H4 (cell line): ENCODE measurements around the gene PLLP. TPM values are rescaled to one million over a fixed set of nuclear protein-coding genes. Genes with fewer than 3 reads are reported as not detected.
A peak's percentile ranks its signal among the peaks of the same experiment; 100 is the strongest.

Experiments used
- DNase-seq: peaks from one replicate; pipeline ENCODE4 v3.0.0-alpha.2; 2015; ENCODE audit warnings: low spot score
- total RNA-seq: library from RNA; depleted of rRNA; stranded (reverse); fragments of >200 nt; shearing (Covaris generic); gene quantifications from 2 replicates; pipeline ENCODE4 v1.2.3, GENCODE V29; 2014; rRNA removed

PLLP gene, protein sequence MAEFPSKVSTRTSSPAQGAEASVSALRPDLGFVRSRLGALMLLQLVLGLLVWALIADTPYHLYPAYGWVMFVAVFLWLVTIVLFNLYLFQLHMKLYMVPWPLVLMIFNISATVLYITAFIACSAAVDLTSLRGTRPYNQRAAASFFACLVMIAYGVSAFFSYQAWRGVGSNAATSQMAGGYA
- 0.17 TPM in 1 of 2 replicates, not detected in the other for total RNA-seq

DNA sequence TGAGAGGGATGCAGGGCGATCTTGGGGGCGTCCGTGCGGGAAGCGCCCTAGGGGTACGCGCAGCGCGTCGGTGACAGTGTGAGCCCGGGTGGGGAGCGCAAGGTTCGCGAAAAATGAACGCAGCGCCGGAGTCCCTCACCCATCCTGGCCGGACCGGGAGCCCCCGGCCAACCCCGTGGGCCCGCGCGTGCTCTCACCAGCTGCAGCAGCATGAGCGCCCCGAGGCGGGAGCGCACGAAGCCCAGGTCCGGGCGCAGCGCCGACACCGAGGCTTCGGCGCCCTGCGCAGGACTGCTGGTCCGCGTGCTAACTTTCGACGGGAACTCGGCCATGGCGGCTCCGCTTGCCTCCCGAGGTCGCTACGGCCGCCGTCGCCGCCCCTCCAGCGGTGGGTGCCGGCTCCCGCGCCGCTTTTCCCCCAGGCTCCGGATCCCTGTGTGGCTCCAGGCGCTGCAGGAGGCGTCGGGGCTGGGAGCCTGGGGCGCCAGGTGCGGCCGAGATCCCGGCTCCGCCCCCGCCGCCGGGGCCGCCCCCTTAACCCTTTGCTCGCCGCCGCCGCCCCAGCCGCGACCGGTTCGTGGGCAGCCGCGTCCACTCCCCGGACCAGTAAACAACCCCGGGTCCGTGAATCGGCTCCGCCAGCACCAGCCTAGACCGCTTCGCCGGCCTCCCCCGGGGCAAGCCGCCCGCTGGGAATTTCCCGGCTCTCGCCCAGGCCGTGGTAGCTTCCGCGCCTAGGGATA, at the start of gene PLLP:
Gene PLLP (minus strand): TSS at position 464 of the 743 bp plus-strand sequence. CDS start 132 bp downstream, at position 332.
- no peak for DNase-seq

DNA sequence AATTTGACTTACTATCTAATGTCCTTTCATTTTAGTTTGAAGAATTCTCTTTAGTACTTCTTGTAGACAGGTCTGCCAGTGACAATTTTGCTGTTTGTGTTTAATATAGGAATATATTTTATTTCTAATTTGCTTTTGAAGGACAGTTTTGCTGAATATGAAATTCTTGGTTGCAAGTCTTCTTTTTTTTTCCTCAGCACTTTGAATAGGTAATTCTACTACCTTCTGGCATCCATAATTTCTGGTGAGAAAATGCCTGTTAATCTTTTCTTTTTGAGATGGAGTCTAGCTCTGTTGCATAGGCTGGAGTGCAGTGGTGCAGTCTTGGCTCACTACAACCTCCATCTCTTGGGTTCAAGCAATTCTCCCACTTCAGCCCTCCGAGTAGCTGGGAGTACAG, 48.9 kb upstream of the PLLP start:
- DNase-seq = no peak

DNA sequence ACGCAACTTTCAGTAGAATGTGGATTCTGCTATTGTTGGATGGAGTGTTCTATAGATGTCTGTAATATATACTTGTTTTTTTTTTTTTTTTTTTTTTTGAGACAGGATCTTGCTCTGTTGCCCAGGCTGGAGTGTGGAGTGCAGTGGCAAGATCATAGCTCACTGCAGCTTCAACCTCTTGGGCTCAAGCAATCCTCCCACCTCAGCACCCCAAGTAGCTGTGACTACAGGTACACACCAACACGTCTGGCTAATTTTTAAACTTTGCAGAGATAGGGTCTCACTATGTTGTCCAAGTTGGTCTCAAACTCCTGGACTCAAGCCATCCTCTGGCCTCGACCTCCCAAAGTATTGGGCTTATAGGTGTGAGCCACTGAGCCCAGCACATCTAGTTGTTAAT, 46.9 kb upstream of the PLLP start:
- no peak for DNase-seq

DNA sequence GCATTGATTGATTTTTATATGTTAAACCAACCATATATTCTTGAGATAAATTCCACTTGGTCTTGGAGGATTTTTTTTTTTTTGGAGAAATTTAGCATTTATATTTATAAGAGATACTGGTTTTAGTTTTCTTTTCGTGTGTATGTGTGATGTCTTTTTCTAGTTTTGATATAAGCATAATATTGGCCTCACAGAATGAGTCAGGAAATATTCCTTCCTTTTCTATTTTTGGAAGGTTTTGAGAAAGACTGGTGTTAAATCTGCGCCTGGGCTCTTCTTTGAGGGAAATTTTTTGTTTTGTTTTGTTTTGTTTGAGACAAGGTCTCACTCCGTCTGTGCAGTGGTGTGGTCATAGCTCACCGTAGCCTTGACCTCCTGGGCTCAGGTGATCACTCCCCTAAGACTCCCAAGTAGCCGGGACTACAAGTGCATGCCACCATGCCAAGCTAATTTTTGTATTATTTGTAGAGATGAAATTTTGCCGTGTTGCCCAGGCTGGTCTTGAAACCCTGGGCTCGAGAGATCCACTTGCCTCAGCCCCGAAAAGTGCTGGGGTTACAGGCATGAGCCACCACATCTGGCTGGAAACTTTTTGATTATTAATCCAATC, 45.4 kb upstream of the PLLP start:
- no peak for DNase-seq

- DNase-seq = no peak
These were observed 41.0 kb upstream of the PLLP start for GRCh38 chr16:57325458-57325857.

DNA sequence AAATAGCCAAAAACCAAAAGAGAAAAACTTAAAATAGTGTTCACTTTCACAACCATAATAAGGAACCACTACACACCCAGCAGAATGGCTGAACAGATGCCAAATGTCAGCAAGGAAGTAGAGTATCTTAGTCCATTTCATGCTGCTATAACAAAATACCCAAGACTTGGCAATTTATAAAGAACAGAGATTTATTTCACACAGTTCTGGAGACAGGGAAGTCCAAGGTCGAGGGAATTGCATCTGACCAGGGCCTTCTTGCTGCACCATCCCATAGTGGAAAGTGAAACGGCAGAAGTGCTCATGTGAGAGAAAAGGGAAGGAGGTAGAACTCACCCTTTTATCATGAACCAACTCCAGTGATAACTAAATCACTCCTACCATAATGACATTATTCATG, 40.3 kb upstream of the PLLP start:
- no peak for DNase-seq

DNA sequence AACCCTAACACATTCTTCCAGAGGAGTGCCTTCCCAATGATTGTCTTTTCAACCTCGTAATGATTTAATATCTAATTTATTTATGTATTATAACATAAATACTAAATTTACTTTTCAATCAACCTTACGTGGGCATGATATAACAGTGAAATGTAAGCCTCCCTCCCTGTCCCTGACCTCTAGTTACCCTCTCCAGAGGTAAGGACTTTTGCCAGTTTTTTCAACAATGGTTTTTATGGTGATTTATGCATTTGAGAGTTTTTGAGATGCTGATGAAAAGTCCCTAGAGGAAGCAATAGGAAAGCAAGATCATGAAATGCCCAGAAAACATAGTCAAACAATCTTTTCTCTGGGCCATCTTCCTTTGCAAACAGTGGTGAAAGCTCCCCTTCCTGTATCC, 35.2 kb upstream of the PLLP start:
- DNase-seq = no peak

- DNase-seq = no peak
These were observed 33.9 kb upstream of the PLLP start for GRCh38 chr16:57318240-57318970.

DNA sequence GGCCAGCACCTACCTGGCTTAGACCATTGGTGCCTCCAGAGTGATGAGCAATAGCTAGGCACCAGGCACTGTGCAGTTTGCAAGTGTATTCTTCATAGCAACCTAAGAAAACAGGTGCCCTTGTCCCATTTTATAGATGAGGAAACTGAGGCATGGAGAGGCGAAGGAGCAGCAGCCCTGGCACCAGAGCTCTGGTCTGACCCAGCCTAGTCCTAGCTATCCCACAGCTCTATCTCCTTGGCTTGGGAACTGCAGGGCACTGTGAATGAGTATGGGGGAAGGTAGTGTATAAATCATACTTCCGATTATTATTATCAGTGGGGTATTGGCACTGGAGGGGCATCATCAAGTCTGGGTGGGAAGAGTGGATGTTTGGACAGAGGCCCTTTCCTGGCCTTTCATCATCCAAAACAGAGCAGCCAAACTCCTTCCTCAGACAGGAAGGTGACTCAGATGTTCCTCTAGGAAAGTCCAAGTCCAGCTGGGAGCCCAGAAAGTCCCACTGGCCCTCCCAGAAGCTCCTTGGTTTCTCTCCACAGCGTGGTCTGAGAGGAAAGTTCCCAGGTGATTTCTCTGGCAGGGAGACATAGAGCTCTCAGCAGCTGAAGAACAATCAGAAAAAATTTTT, 32.0 kb upstream of the PLLP start:
- peak; percentile 77 for DNase-seq

DNA sequence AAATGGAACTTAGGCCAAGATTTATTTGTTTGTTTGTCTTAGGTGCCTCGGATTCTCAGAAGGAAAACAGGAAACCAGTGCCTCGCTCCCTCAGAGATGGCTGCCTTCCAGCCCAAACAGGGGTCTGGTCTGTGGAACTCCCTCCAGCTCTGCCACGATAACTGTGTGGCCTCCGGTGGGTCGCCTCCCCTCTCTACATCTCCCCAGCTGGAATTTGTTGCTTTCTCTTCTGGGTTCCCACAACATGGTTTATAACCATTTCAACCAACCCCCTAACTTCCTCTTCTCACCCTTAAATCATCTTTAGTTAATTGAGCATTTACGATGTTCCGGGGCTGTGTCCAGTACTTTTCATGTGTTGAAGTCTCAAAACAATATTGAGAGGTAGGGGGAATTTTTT, 30.9 kb upstream of the PLLP start:
- DNase-seq = no peak

DNA sequence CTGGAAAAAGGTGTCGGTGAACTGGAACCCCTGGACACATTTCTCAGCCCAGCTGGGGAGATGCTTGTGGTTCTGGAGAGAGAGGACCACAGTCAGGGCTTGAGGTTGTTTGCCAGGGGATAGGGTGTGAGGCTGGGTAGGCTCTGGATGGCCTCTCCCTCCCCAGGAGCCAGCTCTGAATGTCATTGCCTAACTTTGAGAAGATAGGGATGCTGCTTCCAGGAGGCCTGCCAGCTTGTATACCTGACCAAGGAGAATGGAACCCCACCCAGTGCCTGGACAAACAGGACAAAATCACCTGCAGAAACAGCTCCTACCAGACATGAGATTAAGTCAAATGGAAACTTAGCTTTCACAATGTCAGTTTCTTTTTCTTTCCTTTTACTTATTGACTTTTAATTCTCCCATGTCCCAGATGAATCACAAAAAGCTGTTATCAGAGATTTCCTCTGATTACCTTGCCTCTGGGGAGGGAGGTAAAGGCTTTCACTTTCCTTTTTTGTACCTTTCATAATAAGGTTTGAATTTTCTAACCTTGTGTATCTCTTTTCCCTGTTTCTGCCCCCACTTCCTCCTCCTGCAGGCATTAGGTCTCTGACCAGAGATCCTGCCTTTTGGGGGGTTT, 29.8 kb upstream of the PLLP start:
- no peak for DNase-seq

DNA sequence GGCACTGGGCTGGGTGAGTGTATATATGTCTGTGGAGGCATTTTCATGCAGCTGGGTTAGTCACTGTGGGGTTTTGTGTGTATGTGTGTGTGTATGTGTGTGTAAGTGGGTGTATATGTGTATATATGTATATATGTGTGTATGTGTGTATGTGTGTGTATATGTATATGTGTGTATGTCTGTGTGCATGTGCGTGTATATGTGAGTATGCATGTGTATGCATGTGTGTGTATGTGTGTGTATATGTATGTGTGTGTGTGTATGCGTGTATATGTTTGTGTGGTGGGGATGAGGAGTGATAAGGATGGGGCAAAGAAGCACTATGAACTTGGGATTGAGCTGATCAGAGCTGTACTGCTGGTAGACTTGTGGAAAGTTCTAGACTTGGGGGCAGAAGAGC, 29.0 kb upstream of the PLLP start:
- no peak for DNase-seq

DNA sequence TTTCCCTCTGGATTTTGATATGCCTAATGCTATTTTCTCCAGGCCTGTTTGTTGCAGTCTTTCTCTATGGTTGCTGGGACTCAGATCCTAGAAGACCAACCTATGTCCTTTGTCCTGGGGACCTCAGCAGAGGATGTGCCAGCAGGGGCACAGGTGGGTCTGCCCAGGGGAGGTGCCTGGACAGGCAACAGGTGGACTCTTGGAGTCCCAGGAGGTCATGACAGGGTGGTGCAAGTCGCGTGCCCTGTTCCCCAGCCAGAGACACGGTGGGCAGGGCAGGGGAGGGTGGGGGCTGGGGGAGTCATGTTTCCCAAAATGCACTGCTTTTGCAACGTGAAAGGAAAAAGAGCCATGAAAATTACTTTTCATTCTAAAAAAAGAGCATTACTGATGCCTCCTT, 26.3 kb upstream of the PLLP start:
- no peak for DNase-seq

- no peak for DNase-seq
These were observed 23.6 kb upstream of the PLLP start for GRCh38 chr16:57308041-57308440.

DNA sequence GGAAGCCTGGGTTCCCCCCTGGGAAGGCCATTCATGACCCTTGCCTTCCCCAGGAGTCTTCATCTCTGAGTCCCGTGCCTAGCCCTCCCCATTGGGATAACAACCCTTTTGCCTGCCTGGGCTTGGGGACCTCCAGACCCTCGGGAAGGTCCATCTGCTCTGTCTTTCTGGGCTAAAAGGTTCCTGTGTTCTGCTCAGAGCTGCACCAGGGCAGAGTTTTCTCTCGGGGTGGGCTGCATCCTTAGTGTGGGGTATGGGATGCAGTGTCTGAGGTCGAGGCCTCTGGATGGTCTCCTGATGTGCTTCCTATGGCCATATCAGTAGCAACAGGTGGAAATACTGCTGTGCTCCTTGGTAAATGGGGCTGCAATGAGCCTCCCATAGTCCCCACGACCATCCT, 22.9 kb upstream of the PLLP start:
- no peak for DNase-seq

DNA sequence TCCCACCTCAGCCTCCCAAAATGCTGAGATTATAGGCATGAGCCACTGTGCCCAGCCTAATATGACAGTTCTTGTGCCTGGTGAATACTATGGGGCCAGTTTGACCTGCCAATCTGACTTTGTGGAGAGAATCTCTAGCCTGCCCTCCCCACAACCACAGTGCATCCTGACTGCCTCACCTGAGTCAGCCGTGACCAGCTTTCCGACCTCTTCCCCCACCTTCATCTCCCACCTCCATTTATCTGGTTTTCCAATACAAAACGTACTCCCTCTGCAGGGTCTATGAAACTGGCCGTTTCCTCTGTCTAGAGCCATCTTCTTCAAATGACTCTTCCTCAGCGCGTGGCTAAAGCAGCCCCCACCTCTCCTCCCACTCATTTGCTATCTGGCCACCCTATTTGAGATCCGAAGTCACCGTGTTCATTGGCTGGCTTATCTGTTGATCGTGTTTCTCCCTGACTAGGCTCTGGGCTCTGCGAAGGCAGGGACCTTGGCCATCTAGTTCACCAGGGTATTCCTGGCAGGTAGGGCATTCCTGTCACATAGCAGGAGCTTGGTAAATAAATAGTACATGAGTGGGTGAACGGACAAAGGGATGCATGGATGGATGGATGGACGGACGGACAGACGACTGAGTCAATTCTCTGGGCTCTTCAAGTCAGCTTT, 22.3 kb upstream of the PLLP start:
- no peak for DNase-seq

DNA sequence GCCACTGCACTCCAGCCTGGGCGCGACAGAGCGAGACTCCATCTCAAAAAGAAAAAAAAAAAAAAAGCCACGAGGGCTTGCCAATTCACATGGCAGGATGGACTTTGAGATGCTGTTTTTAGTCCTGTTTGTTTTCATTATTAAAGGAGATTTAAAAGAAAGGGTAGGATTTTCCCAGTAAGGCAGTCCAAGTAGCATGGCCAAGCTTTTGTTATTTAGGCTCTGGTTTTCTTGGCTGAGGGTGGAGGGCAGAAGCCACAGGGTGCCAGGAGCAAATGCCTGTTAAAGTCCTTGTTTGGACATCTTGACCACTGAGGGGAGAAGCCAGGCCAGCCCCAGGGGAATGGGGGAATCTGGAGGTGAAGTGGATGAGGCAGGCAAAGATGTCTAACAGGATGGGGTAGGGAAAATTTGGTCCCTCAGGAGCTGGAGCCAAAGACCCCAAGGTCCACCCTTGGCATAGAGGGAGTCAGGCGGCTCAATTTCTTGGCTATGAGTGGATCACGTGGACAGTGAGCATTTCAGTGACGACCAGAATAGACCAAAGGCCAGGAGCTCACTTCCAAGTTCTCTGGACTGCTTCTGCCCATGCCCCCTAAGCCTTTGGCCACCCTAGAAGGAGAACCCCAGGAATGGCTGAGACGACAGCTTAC, 20.8 kb upstream of the PLLP start:
- no peak for DNase-seq

GRCh38 chr16:57304169-57305061, 19.9 kb upstream of the PLLP start:
- peak; percentile 68 for DNase-seq

GRCh38 chr16:57303910-57304168, 19.4 kb upstream of the PLLP start:
- no peak for DNase-seq
